Activated naive CD4-positive, alpha-beta T cell treated with anti-CD3 and anti-CD28 coated beads, Interleukin-2, amount 50 U/mL, for 24 hours (primary cell): ENCODE measurements around the gene CMTR2.
"Not testable (repeated sequence)": the region's sequence is repeated elsewhere in the genome, so short reads cannot be mapped to it uniquely, and the experiment has no call there.

Experiments used
- H3K27ac Mint-ChIP-seq: one replicate; pipeline ENCODE4 v1.8.0; 2021; ENCODE audit warnings: mild to moderate bottlenecking, mixed read lengths
- H3K27me3 Mint-ChIP-seq: one replicate; pipeline ENCODE4 v1.8.0; 2021; ENCODE audit warnings: mixed read lengths
- H3K36me3 Mint-ChIP-seq: one replicate; pipeline ENCODE4 v1.8.0; 2021; ENCODE audit warnings: mixed read lengths
- H3K4me1 Mint-ChIP-seq: one replicate; pipeline ENCODE4 v1.8.0; 2021; ENCODE audit warnings: mixed read lengths
- H3K4me3 Mint-ChIP-seq: one replicate; pipeline ENCODE4 v1.8.0; 2021; ENCODE audit warnings: mild to moderate bottlenecking, mixed read lengths
- H3K9me3 Mint-ChIP-seq: one replicate; pipeline ENCODE4 v1.8.0; 2021; ENCODE audit warnings: mixed read lengths

CMTR2 gene

DNA sequence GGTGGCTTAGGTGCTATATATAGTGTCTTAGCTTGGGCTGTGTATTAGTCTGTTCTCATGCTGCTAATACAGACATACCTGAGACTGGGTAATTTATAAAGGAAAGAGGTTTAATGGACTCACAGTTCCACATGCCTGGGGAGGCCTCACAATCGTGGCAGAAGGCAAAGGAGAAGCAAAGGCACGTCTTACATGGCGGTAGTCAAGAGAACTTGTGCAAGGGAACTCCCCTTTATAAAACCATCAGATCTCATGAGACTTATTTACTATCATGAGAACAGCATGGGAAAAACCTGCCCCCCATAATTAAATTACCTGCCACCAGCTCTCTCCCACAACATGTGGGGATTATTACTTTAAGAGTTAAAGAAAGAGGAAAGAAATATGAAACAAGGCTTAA lies 2.9 kb upstream of the CMTR2 start:
- not testable (repeated sequence) for H3K27ac Mint-ChIP-seq, H3K36me3 Mint-ChIP-seq, H3K4me3 Mint-ChIP-seq, H3K9me3 Mint-ChIP-seq
- Mint-ChIP-seq H3K4me1 (peaks cover 15% of the 10 kb centered on the region), H3K27me3 (peaks cover 20% of the 10 kb centered on the region)

DNA sequence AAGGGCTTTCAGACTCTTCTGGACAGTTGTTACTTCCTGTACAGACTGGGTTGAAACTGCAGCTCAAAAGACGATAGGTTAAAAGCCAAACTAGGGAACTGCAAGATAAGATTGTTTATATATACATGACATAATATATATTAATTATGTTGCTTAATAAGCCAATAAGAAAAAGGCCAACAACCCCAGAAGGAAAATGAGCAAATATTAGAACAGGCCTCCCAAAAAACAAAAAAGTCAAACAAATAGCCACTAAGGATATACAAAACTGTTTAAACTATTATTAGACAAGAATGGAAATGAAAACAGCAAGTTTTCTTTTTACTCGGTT lies 495 bp upstream of the CMTR2 start:
- Mint-ChIP-seq H3K4me1 (peaks cover 24% of the 10 kb centered on the region), H3K4me3 (peak overlapping the region; percentile 90), H3K27ac (no peak overlapping the region), H3K36me3 (peaks cover 25% of the 10 kb centered on the region), H3K27me3 (peaks cover 18% of the 10 kb centered on the region), H3K9me3 (peaks cover 6% of the 10 kb centered on the region)

DNA sequence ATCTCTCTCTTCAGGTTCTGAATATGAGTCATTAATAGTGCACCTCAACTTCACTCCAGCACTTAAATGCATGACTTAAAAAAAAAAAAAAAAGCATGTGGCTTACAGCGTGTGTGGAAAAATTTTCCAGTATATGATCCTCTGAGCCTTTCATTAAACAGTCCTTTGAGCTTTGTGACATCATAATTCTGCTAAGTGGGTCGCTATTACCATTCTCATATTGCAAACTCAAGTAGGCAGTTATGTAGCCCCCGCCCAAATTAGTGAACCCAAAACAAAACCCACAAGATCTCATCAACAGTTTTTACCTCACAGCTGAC lies 672 bp downstream of the CMTR2 start:
- H3K4me1 Mint-ChIP-seq: peaks cover 27% of the 10 kb centered on the region
- peaks cover 16% of the 10 kb centered on the region for H3K27me3 Mint-ChIP-seq
- H3K4me3 Mint-ChIP-seq: peak overlapping the region; percentile 90
- H3K36me3 Mint-ChIP-seq: peaks cover 36% of the 10 kb centered on the region
- peaks cover 10% of the 10 kb centered on the region for H3K9me3 Mint-ChIP-seq
- peak overlapping the region; percentile 85 for H3K27ac Mint-ChIP-seq

DNA sequence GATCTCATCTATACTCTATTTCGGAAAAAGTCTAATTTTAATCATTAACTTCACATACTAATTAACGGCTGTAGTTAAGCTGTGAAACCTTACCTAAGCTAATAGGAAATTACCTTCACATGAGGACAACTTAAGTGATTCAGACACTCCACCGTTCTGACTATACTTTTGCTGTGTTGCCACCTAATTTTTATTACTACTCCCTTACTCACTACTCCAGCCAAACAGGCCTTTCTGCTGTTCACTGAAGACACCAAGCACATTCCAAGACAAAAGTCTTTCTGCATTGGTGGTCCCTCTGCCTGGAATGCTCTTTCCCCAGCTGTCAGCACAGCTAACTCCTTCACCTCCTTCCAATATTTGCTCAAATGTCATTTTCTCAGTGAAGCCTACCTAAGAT lies 1.3 kb downstream of the CMTR2 start:
- peaks cover 29% of the 10 kb centered on the region for H3K4me1 Mint-ChIP-seq
- H3K27ac Mint-ChIP-seq: no peak overlapping the region
- H3K4me3 Mint-ChIP-seq: peak overlapping the region; percentile 90
- H3K36me3 Mint-ChIP-seq: peaks cover 40% of the 10 kb centered on the region
- H3K9me3 Mint-ChIP-seq: peaks cover 10% of the 10 kb centered on the region
- H3K27me3 Mint-ChIP-seq: peaks cover 13% of the 10 kb centered on the region

DNA sequence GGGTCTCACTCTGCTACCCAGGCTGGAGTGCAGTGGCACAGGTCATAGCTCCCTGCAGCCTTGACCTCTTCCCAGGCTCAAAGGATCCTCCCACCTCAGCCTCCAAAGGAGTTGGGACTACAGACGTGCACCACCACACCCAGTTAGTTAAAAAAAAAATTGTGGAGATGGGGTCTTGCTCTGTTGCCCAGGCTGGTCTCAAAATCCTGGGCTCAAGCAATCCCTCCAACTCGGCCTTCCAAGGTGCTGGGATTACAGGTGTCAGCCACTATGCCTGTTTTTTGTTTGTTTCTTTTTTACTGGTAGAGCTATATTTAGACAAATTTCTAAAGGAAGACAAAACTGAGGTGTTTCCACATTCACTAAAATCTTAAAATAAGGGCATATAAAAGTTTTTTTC lies 1.7 kb downstream of the CMTR2 start:
- H3K4me1 Mint-ChIP-seq: peaks cover 32% of the 10 kb centered on the region
- H3K27me3 Mint-ChIP-seq: peaks cover 8% of the 10 kb centered on the region
- peaks cover 44% of the 10 kb centered on the region for H3K36me3 Mint-ChIP-seq
- H3K9me3 Mint-ChIP-seq: peaks cover 10% of the 10 kb centered on the region
- no peak overlapping the region for H3K4me3 Mint-ChIP-seq
- H3K27ac Mint-ChIP-seq: no peak overlapping the region

DNA sequence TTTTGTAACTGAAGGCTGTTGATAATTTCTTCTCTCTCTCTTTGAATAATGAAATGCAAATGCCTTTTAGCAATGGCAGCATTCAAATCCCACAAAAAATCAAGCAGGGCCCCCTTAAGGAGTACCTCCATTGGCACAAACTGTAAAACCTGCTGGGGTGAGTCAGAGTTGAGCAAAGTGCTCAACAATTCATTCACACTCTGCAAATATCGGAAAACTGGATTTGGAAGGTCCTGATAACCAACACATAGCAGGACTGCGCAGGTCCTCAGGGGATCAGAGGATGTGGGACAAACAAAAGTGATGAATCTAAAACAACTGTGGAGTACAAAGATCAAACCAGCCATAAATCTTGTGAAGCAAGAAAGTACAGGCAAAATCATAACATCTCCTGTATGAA lies 5.6 kb downstream of the CMTR2 start:
- H3K4me3 Mint-ChIP-seq: no peak overlapping the region
- peaks cover 51% of the 10 kb centered on the region for H3K36me3 Mint-ChIP-seq

DNA sequence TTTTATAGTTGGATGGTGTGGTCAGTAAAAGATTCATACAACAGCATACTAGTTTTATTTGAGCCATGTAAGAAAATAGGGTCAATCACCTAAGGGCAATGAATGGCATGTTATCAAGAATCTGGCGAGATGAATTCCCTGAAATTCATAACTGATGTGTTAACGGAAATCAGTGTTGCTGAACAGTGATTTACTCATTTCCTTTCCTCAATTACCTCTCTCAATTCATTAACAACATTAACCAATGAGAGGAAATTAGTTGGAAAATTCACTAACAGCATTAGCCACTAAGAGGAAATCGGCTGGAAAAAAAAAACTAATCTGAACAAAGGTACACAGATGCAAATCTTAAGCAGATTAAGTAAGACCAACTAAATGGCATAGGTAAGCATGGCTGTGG lies 6.3 kb downstream of the CMTR2 start:
- Mint-ChIP-seq H3K27ac (no peak overlapping the region), H3K36me3 (peaks cover 46% of the 10 kb centered on the region), H3K4me1 (peaks cover 26% of the 10 kb centered on the region), H3K9me3 (peaks cover 21% of the 10 kb centered on the region), H3K27me3 (no peaks in the 10 kb centered on the region), H3K4me3 (no peak overlapping the region)

More for the DNA sequence above, 5.6 kb downstream of the CMTR2 start:
- no peak overlapping the region for H3K27ac Mint-ChIP-seq
- H3K27me3 Mint-ChIP-seq: no peaks in the 10 kb centered on the region
- peaks cover 33% of the 10 kb centered on the region for H3K4me1 Mint-ChIP-seq
- H3K9me3 Mint-ChIP-seq: peaks cover 26% of the 10 kb centered on the region

DNA sequence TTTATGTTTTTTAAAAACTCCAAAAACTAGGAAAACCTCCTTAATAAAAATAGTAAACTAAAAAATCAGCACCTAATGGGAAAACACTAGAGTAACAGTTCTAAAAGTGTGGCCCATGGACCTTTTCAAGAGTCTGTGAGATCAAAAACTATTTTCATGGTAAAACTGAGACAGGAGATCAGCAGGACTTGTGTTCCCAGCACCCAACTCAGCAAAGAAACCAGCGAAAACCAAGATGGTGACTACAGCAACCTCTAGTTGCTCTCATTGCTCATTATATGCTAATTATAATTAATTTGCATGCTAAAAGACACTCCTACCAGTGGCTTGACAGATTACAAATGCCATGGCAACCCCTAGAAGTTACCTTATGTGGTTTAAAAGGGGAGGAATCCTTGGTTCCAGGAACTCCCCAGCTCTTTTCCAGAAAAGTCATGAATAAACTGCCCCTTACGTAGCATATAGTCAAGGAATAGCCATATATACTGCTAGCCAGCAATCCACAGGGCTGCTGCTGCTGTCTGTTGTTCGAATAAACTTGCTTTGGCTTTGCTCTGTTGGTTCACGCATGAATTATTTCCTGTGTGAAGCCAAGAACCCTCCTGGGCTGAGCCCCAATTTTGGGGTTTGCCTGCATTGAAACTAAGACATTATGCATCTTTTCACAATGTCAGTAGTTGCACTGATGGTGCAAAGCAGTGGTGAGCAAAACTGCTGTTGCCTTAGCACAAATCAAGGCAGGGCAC lies 12.4 kb downstream of the CMTR2 start:
- H3K9me3 Mint-ChIP-seq: peaks cover 21% of the 10 kb centered on the region
- peaks cover 6% of the 10 kb centered on the region for H3K36me3 Mint-ChIP-seq
- no peaks in the 10 kb centered on the region for H3K27me3 Mint-ChIP-seq
- peaks cover 3% of the 10 kb centered on the region for H3K4me1 Mint-ChIP-seq
- H3K4me3 Mint-ChIP-seq: no peak overlapping the region
- no peak overlapping the region for H3K27ac Mint-ChIP-seq

DNA sequence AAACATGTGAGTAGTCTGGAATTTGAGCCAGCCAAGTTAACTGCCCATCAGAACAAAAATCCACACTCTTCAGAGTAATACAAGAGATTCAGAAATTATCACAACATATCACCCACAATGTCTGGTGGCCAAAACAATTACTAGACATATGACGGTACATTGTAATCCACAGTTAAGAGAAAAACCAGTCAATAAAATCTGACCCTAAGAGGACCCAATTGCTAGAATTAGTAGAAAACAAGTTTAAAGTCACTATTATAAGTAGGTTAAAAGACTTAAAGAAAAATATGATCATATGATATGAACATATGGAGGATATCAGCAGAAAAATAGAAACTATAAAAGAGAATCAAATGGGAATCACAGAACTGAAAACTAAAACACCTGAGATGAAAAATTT lies 15.8 kb downstream of the CMTR2 start:
- H3K4me3 Mint-ChIP-seq: no peak overlapping the region
- peaks cover 6% of the 10 kb centered on the region for H3K36me3 Mint-ChIP-seq
- peaks cover 10% of the 10 kb centered on the region for H3K9me3 Mint-ChIP-seq
- H3K27ac Mint-ChIP-seq: no peak overlapping the region
- peaks cover 4% of the 10 kb centered on the region for H3K27me3 Mint-ChIP-seq
- no peaks in the 10 kb centered on the region for H3K4me1 Mint-ChIP-seq

DNA sequence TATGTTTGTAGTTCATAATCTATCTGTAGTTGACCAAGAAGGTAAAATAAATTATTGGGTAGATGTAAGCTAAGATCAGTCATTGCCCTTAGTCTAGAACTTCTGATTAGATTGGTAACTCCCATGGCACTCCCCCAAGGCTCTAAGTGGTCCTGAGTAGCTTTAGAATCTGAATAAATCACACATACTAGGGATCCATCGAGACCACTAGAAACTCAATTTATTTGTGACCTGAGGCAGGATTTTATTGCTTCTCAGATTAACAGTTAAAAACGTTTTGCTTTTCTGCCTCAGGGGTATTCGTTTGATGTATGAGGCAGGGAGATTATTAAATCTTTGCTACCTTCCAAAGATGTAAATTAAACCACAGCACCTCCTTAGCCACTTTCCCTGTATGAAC lies 24.9 kb downstream of the CMTR2 start:
- no peaks in the 10 kb centered on the region for H3K9me3 Mint-ChIP-seq
- H3K36me3 Mint-ChIP-seq: no peaks in the 10 kb centered on the region
- H3K4me3 Mint-ChIP-seq: no peak overlapping the region
- peaks cover 33% of the 10 kb centered on the region for H3K27me3 Mint-ChIP-seq
- H3K4me1 Mint-ChIP-seq: peaks cover 2% of the 10 kb centered on the region
- H3K27ac Mint-ChIP-seq: no peak overlapping the region

DNA sequence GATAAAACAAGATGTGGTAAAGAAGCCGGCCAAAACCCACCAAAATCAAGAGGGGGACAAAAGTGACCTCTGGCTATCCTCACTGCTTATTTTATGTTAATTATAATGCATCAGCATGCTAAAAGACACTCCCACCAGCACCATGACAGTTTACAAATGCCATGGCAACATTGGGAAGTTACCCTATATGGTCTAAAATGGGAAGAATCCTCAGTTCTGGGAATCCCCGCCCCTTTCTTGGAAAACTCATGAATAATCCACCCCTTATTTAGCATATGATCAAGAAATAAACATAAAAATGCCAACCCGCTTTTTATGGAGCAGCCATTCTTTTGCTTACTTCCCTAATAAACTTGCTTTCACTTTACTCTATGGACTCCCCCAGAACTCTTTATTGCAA lies 25.6 kb downstream of the CMTR2 start:
- Mint-ChIP-seq H3K4me1 (peaks cover 6% of the 10 kb centered on the region), H3K27ac (no peak overlapping the region), H3K4me3 (no peak overlapping the region), H3K9me3 (no peaks in the 10 kb centered on the region), H3K27me3 (peaks cover 33% of the 10 kb centered on the region), H3K36me3 (no peaks in the 10 kb centered on the region)

DNA sequence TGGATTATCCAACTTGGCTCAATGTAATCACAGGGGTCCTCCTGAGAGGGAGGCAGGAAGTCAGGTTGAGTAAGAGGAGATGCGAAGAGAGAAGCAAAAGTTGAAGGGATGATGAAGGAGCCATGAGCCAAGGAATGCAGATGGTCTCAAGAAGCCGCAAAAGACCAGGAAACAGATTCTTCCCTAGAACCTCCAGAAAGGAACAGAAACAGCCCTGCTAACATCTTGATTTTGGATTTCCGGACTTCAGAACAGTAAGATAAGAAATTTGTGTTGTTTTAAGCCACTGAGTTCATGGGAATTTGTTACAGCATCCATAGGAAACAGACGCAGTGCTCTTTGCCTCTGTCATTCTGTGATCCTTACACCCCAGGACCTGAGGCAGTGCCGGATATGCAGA lies 26.8 kb downstream of the CMTR2 start:
- Mint-ChIP-seq H3K4me3 (no peak overlapping the region), H3K27ac (no peak overlapping the region), H3K4me1 (peaks cover 6% of the 10 kb centered on the region), H3K9me3 (no peaks in the 10 kb centered on the region), H3K27me3 (peaks cover 30% of the 10 kb centered on the region), H3K36me3 (no peaks in the 10 kb centered on the region)

DNA sequence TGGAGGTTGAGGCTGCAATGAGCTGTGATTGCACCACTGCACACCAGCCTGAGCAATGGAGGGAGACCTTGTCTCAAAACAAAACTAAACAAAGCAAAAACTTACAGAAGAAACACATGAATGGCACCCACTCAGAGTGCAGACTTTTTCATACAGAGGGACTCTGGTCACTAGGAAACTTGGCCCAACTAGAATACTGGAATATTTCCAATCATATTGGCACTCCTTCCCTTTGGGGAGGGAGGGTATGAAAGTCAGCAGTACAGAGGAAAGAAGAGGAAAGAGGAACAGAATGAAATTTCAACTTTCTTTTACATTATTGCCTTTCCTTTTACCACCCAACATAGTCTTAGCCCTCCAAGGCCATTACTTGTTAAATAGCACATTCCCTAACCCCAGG lies 28.2 kb downstream of the CMTR2 start:
- Mint-ChIP-seq H3K27me3 (peaks cover 29% of the 10 kb centered on the region), H3K36me3 (no peaks in the 10 kb centered on the region), H3K4me3 (no peak overlapping the region), H3K9me3 (no peaks in the 10 kb centered on the region), H3K27ac (no peak overlapping the region), H3K4me1 (peaks cover 6% of the 10 kb centered on the region)

DNA sequence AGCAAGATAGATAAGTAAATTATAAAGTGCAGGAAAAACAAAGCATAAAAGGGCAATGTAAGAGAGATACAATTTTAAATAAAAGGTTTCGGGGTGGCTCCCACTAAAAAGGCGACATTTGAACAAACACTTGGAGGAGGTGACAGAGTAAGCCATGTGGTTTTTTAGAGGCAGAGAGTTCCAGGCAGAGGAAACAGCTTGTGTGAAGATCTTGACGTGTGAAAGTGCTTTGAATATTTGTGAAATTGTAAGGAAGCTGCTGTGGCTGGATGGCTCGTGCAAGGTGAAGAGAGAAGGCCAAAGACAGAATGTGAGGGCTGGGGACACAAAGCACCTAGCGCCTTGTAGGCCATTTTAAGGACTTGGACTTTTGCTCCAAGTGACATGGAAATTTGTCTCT lies 30.1 kb downstream of the CMTR2 start:
- no peak overlapping the region for H3K4me3 Mint-ChIP-seq
- H3K27ac Mint-ChIP-seq: no peak overlapping the region
- peaks cover 30% of the 10 kb centered on the region for H3K27me3 Mint-ChIP-seq
- H3K36me3 Mint-ChIP-seq: no peaks in the 10 kb centered on the region
- peaks cover 6% of the 10 kb centered on the region for H3K4me1 Mint-ChIP-seq
- no peaks in the 10 kb centered on the region for H3K9me3 Mint-ChIP-seq

DNA sequence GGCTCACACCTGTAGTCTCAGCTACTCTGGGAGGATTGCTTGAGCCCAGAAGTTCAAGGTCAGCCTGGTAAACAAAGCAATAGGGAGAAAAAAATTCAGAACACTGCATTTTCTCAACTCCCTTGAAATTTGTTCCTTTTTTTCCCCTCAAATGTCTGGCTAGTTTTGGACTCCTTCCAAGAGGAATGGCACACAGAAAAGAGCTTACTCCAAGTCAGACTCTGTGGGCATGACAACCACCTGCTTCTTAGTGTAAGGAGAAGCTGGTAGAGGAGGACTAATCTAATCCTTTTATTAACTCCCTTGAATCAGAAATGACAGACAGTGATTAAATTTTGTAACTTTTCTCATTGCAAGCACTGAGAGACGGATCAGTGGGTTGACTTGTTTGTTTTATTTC lies 30.8 kb downstream of the CMTR2 start:
- no peaks in the 10 kb centered on the region for H3K36me3 Mint-ChIP-seq

DNA sequence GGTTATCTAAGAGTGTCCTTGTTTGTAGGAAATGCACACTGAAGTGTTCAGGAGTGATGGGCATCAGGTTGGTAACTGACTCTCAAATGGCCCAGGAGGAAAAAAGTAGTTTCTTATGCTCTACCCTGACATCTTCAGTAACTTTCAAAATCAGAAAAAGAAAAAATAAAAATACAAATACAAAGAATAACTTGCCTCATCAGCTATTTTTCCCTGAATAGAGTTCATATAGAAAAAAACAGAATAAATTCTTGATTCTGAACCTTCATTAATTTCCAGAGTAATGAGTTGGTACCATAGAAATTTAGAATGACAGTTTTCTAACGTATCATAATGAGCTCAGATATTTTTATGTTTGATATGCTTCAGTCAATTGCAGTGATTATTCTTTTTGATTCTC lies 31.4 kb downstream of the CMTR2 start:
- Mint-ChIP-seq H3K4me1 (peaks cover 6% of the 10 kb centered on the region), H3K27ac (no peak overlapping the region), H3K36me3 (no peaks in the 10 kb centered on the region), H3K4me3 (no peak overlapping the region), H3K9me3 (no peaks in the 10 kb centered on the region), H3K27me3 (peaks cover 24% of the 10 kb centered on the region)

More for the DNA sequence above, 30.8 kb downstream of the CMTR2 start:
- H3K27me3 Mint-ChIP-seq: peaks cover 30% of the 10 kb centered on the region
- no peak overlapping the region for H3K27ac Mint-ChIP-seq
- no peaks in the 10 kb centered on the region for H3K9me3 Mint-ChIP-seq
- H3K4me1 Mint-ChIP-seq: peaks cover 6% of the 10 kb centered on the region
- no peak overlapping the region for H3K4me3 Mint-ChIP-seq

DNA sequence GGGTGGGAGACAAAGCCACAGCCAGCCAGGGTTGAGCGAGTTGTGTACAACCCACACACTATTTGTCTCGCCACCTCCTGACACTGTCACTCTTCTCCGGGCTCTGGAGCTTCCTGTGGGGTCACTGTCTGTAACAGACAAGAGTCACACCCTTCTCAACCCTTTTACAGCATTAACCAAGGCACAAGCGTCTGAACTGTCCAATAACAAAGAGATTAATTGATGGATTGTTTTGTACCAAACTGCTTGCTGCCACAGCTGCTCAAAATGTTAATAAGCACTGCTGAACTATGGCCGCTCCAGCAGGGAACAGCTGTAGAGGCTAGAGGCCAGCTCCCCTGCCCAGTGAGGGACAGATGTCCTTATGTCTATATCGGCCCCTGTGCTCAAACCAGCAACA lies 33.5 kb downstream of the CMTR2 start:
- Mint-ChIP-seq H3K9me3 (no peaks in the 10 kb centered on the region), H3K27me3 (peaks cover 11% of the 10 kb centered on the region), H3K4me3 (no peak overlapping the region), H3K36me3 (no peaks in the 10 kb centered on the region), H3K4me1 (peaks cover 6% of the 10 kb centered on the region), H3K27ac (no peak overlapping the region)
